ENCODE data around the gene RPS6KC1.
"Not testable (repeated sequence)": the region's sequence is repeated elsewhere in the genome, so short reads cannot be mapped to it uniquely, and the experiment has no call there.

RPS6KC1 gene, protein sequence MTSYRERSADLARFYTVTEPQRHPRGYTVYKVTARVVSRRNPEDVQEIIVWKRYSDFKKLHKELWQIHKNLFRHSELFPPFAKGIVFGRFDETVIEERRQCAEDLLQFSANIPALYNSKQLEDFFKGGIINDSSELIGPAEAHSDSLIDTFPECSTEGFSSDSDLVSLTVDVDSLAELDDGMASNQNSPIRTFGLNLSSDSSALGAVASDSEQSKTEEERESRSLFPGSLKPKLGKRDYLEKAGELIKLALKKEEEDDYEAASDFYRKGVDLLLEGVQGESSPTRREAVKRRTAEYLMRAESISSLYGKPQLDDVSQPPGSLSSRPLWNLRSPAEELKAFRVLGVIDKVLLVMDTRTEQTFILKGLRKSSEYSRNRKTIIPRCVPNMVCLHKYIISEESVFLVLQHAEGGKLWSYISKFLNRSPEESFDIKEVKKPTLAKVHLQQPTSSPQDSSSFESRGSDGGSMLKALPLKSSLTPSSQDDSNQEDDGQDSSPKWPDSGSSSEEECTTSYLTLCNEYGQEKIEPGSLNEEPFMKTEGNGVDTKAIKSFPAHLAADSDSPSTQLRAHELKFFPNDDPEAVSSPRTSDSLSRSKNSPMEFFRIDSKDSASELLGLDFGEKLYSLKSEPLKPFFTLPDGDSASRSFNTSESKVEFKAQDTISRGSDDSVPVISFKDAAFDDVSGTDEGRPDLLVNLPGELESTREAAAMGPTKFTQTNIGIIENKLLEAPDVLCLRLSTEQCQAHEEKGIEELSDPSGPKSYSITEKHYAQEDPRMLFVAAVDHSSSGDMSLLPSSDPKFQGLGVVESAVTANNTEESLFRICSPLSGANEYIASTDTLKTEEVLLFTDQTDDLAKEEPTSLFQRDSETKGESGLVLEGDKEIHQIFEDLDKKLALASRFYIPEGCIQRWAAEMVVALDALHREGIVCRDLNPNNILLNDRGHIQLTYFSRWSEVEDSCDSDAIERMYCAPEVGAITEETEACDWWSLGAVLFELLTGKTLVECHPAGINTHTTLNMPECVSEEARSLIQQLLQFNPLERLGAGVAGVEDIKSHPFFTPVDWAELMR

DNA sequence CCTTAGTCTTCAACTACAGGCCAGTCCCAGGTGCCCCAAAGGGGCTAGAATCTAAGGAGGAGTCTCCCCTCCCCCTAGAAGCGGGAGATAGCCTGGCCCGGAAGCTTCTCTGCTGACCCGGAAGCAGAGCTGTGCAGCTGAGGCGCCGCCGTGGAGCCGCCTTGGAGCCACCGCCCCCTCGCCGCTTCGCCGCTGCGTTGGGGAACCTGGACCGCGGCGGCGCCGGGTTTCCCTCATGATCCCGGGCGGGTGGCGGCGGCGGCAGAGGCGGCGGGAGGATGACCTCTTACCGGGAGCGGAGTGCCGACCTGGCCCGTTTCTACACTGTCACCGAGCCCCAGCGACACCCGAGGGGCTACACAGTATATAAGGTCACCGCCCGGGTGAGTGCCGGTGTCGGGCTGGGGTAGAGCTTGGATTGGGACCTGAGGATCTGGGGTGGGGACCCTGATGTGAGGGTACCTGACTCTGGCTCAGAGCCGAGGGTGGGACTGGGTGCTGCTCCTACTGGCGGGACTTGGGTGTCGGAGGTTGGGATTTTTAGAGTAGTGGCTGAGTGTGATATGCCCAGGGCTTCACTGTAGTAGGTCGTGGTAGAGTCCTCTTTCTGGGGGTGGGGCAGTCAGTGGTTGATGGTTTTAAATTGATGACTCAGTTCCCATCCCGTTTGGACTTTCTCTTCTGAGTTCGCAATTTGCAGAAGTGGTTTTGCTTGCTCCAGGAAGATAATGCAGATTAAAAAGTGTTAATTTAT is at the start of gene RPS6KC1:
RPS6KC1 (plus strand) TSS at position 115 of the 754 bp plus-strand sequence; CDS start at position 279, 164 bp downstream.
- peak; percentile 93 for DNase-seq

DNA sequence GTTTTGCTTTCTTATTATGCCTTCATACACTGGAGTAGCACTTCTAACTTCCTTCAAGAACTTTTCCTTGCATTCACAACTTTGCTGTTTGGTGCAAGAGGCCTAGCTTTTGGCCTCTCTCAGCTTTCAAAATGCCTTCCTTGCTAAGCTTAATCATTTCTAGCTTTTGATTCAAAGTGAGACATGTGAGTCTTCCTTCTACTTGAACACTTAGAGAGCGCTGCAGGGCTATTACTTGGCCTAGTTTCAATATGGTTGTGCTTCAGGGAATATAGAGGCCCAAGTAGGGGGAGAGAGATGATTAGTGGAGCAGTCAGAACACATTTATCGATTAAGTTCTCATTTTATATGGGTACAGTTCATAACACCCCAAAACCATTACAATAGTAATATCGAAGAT is 47.8 kb upstream of the RPS6KC1 start:
- no peak for DNase-seq

DNA sequence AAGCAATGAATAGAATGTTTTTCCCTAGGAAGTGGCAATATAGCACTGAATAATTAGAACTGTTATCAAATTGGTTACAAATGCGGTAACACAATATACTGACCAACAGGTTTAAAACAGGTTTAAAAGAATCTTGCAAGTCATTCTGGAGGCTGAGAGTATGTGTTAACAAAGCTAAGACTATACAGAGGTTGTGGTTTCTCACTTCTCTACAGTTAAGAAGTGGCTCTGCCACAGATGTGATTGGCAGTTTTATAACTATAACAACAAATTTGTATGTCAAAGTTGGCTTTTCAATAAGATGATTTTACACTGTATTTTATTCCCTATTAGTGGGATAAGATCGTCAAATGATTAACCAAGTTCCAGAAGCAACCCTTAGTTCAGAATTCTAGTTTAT is 42.5 kb upstream of the RPS6KC1 start:
- DNase-seq: no peak

DNA sequence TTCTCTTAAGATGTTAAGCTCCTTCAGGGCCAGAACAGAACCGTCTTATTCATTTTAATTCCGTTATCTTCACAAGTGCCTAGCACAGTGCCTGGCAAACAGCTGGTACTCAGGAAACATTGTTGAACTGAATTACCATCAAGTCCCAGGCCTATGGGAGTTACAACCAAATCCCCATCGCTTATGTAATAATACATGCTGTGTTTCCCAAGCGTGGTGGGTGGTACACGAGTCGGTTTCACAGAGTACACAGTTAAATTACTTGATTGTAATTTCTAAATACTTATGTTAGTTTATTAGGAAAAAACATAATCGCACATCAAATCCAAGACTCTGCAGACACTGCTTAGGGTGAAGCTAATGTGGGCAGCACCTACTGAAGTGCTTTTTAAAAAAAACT is 36.4 kb upstream of the RPS6KC1 start:
- peak; percentile 31 for DNase-seq

DNA sequence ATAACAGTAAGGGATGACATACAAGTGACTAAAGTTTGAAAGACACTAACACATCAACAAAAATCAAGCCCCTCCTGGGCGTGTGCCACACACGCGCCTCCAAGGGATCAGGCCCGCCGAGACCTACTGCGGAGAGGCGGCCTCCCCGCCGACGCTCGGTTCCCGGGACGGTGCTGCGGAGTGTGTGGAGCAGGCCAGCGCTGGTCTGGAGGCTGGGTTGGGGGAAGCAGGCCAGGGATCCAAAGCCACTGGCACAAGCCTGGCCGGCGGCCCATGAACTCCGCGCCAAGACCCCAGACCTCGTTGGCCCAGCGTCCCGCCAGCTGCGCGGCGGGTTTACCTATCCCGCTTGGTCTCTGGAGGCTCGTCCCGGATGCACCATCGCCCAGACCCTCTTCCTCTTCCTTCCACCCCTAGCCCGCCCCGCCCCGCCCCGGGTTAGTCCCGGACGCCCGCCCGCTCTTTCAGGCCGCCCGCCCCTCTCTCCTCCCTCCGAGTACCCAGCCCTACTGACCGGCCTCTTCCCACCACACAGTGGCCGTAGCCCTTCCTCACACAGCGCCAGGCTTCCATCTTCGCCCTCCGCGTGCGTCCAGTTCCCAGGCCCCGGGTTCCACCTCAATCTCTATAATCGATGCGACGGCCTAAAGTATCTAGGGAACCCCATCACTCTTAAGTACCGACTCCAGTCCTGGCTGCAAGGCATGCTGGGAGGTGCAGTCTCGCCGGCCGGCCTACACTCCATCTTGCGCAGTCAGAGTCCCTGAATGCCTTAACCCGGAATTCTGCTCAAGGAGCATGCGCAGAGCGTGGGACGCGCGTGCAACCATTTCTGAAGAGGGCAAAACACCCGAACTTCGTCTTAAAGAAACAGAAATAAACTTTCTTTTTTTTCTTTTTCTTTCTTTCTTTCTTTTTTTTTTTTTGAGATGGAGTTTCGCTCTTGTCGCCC is 35.7 kb upstream of the RPS6KC1 start, which contains the start of gene ANGEL2:
ANGEL2 (minus strand) TSS at position 769 of the 952 bp plus-strand sequence; CDS start at position 573, 196 bp downstream.
- peak; percentile 96 for DNase-seq

DNA sequence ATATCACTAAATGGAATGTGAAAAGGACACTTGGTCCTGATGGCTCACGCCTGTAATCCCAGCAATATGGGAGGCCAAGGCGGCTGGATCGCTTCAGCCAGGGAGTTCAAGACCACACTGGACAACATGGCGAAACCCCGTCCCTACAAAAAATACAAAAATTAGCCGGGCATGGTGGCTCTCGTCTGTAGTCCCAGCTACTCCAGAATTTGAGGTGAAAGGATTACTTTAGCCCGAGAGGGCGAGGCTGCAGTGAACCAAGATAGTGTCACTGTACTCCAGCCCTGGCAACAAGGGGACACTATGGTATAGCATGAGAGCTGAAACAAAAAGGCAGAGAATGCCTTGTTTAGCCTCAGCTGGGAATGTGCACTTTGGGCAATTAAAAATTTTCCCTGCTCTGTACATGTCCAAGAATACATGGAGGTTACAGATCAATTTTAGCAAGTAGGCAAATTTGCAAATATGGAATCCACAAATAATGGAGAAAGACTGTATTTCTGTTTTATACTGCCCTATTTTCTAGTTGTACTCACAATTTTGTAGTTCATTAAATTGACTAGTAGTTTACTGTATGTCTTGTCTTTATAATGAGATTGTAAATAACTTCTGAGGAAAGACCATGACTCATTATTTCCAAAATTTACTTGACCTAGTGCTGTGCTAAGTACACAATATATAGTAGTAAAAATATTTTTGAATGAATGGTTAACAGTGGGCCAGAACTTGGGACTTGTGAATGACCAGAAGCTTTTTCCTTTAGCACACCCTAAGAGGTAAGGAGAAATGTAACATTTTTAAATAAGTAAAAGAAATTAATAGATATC is 33.4 kb upstream of the RPS6KC1 start:
- DNase-seq: no peak

DNA sequence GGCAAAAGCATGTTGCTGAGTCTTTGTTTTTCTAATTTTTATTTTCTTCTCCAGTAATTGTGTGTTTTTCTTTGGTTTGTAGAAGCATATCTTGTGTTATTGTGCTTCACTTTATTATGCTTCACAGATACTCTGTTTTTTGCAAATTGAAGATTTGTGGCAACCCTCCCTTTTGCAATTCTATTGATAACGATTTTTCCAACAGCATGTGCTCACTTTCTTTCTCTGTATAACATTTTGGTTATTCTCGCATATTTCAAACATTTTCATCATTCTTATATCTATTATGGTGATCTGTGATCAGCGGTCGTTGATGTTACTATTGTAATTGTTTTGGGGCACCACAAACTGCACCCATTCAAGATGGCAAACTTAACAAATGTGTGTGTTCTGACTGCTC is 31.6 kb upstream of the RPS6KC1 start:
- DNase-seq: no peak

DNA sequence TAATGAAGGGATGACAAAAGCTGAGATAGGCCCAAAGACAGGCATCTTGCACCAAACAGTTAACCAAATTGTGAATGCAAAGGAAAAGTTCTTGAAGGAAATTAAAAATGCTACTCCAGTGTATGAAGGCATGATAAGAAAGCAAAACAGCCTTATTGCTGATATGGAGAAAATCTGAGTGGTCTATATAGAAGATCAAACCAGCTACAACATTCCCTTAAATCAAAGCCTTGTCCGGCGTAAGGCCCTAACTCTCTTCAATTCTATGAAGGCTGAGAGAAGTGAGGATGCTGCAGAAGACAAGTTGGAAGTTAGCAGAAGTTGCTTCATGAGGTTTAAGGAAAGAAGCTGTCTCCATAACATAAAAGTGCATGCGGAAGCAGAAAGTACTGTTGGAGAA is 31.0 kb upstream of the RPS6KC1 start:
- DNase-seq: no peak

DNA sequence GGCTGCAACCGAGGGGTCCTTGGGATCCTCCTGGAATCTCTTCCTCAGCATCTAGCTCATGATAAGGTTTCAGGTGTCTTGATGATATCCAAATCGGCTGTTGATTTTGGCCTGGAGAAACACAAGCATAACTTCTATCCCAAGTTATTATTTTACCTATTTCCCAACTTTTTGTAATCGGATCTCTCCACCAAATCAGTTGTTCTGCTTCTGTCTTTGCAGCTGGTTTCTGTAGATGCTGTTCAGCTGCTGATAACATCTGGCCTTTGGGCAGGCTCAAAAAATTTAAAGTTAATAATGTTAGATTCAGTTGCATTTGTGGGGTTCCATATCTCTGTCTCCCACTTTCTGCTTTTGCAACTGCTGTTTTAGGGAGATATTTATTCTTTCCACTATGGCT is 24.0 kb upstream of the RPS6KC1 start:
- not testable (repeated sequence) for DNase-seq

DNA sequence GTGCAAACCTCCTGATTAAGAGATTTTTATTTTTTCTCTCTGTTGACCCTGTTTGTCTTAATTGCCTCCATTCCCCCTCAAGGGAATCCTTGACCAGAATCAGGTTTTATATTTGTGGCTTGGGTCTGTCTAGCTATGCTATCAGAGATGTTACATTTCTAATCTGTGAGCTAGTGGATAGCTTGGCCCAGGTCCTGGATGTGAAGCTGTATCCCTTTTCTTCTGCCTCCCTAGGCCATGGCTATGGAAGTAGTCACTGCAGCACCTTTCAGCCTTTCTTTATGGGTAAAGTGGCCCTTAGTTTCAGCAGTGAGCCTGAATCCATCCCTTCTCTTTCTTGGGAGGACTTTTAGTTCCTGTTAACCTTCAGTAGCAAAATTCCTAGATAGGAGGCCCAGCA is 18.4 kb upstream of the RPS6KC1 start:
- DNase-seq: no peak

DNA sequence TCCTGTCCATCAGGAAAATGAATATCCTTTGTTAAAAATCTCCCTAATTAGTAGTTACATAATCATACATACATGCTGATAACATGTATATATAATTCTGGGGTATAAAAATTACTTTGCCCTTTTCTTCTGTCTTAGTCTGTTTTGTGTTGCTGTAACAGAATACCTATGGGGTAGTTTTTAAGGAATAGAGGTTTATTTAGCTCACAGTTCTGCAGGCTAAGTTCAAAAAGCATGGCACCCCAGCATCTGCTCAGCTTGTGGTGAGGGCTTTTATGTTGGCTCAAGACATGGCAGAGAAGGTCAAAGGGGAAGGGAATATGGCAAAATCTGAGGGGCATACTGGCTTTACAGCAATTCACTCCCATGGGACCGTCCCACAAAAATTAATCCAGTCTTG is 16.3 kb upstream of the RPS6KC1 start:
- DNase-seq: no peak

DNA sequence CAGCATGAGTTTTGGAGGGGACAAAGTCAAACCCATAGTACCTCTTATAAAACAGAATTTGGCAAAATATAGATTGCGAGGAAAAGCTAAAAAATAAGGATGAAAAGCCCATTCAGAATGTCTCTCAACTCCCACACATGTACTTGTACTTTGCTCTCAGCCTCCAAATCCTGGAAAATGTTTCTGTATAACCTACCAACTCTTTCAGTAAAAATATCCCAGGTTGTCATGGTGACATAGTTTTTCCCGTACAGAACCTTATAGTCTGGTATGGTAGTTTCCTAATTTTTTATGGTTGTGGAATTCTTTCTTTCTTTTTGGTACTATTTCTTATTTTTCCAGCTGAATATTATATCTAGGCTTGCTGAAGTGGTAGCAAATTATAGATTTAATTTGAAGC is 15.5 kb upstream of the RPS6KC1 start:
- DNase-seq: no peak

DNA sequence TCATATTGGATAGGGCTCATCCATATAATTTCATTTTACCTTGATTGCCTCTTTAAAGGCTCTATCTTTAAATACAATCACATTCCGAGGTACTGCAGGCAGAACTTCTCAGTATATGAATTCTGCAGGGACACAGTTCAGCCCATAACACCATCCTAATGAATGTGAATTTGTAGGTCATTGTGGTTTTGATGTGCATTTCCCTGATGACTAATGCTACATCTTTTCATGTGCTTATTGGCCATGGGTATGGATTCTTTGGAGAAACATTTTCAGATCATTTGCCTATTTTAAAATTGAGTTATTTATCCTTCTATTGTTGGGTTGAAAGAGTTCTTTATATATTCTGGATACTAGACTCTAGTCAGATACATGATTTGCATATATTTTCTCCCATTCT is 9.6 kb upstream of the RPS6KC1 start:
- no peak for DNase-seq

DNA sequence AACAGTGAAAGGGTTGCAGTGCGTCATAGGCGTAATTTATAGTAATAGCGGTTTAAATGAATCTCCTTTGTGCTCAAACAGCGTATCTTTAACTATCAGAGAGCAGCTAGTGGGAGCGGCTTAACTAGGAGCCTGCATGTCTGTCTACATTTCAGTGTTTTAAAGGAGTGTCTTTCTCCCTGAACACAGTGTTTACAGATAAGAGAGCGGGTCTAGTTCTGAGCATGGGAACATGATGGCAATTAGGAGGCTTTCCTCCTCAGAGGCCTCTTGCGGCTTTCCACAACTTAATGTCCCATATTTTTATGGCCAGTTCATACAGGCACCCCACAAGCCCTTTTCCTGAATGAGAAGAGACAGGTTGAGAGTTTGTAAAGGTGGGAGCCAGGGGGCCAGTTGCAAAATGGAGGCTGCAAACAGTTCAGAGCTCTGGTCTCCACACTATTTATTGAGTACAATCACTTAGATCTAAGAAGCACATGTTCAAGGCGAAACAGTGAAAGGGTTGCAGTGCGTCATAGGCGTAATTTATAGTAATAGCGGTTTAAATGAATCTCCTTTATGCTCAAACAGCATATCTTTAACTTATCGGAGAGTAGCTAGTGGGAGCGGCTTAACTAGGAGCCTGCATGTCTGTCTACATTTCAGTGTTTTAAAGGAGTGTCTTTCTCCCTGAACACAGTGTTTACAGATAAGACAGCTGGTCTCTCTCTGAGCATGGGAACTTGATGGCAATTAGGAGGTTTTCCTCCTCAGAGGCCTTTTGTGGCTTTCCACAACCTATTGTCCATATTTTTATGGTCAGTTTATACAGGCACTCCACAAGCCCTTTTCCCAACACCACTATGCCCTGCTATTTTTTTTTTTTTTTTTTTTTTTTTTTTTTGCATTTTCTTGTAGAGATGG is 5.5 kb upstream of the RPS6KC1 start:
- not testable (repeated sequence) for DNase-seq

DNA sequence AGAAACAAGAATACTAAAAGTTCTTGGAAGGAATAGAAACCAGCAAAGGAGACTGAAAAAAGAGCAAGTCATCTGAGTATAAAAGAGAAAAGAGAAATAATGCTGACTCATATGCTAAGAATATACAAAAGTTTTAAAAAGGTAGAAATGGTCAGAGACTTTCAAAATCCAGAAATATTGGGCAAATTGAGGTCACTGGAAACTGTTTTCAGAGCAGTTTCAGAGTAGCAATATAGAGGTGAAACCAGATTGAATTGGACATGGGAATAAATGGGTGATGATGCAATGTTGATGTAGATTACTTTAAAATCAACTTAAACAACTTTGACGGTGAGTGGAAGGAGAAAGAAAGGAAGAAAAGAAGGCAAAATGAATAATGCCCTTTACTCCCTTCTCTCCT is 1.8 kb upstream of the RPS6KC1 start:
- no peak for DNase-seq

DNA sequence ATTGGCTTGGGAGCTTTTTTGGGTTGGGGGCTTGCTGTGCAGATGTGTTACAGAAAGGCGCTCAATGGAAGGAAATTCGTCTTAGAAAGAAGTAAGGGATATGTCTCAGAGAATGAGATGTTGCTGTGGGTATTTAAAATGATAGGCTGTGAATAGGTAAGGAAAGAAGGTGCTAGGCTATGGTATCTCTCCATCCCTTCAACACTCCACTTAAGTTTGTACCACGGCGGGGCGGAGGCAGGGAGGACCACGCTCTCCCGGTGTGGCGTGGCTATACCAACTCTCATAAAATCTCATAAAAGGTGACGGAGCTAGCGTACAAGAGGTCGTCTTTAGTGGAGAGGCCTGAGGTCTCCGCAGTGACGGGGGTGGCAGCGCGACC is 305 bp upstream of the RPS6KC1 start:
- DNase-seq: no peak

DNA sequence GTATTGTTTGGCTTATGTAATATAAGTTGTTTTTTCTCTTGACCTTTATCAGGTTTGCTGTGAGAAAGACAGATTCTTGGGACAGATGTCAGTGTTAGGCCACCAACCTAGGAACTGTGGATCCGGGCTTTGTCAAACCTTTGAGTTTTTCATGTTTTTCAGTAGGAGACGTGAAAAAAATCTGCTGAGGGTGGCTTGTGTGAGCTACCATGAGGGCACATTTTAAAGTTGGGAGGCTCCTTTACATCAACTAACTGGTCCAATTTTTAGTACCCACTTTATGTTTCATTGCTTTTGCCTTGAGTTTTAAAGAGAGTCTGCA is 801 bp downstream of the RPS6KC1 start:
- no peak for DNase-seq

DNA sequence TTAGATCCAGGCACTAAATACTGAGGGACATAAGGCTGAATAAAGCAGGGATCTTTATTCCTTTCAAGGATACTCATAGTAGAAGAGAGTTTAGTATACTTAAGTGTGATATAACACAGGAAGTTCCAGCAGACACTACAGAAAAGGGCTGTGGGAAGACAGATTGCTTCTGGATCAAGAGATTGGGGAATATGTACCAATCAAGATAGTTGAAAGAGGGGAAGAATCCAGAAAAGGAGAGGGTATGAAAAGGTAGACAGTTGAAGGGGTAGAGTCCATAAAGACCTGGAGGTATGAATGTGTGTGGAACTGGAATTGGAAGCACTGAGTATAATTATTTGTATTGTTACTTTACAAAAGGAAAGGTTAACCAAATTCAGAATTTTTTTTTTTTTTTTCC is 2.4 kb downstream of the RPS6KC1 start:
- no peak for DNase-seq

DNA sequence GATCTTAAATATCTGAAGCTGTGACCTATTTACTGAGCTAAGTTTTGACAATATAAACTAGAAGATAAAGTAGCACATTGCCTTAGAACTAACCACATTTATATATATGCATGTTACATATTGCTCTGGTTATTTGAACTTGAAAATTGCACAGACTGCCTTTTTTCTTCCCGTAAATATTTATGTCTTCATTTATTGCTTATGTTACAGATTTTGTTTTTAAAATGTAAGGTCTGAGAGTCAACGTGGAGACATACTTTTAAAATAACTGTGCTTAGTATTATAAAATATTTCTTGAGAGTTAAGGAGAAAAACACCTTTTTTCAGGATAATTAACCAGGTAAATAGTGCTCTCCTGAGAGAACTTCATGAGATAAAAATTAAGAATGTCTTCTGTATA is 3.1 kb downstream of the RPS6KC1 start:
- no peak for DNase-seq

All from NCI-H2171 treated with DMSO at 0.1 percent for 48 hours (cell line).